GM04504 (cell line): Measurements from ENCODE around the gene FAIM2.

ENCODE experiments used
- DNase-seq: peaks from one replicate; pipeline ENCODE4 v3.0.0-alpha.2; 2012; ENCODE audit warnings: low read depth

Gene FAIM2

GRCh38 chr12:49939307-49939706, 35.6 kb upstream of the FAIM2 start:
- no peak for DNase-seq

- no peak for DNase-seq
Observed at GRCh38 chr12:49937639-49938300, 34.1 kb upstream of the FAIM2 start.

- DNase-seq, result no peak
Observed at GRCh38 chr12:49936925-49937324, 33.2 kb upstream of the FAIM2 start.

- DNase-seq, result no peak
Observed at GRCh38 chr12:49934505-49934904, 30.8 kb upstream of the FAIM2 start.

- DNase-seq, result no peak
Observed at GRCh38 chr12:49933796-49934195, 30.1 kb upstream of the FAIM2 start.

GRCh38 chr12:49932533-49933130, 28.9 kb upstream of the FAIM2 start:
- DNase-seq, result no peak

- DNase-seq, result no peak
Observed at GRCh38 chr12:49932023-49932422, 28.3 kb upstream of the FAIM2 start.

- peak; percentile 21 for DNase-seq
Observed at GRCh38 chr12:49930515-49931288, 27.0 kb upstream of the FAIM2 start.

GRCh38 chr12:49929581-49929980, 25.9 kb upstream of the FAIM2 start:
- DNase-seq, result no peak

GRCh38 chr12:49928471-49928870, 24.8 kb upstream of the FAIM2 start:
- no peak for DNase-seq

- no peak for DNase-seq
Observed at GRCh38 chr12:49925433-49926204, 21.9 kb upstream of the FAIM2 start.

GRCh38 chr12:49924628-49925246, 21.0 kb upstream of the FAIM2 start:
- no peak for DNase-seq

GRCh38 chr12:49923880-49924556, 20.3 kb upstream of the FAIM2 start:
- no peak for DNase-seq

- DNase-seq, result no peak
Observed at GRCh38 chr12:49923035-49923644, 19.4 kb upstream of the FAIM2 start.

- no peak for DNase-seq
Observed at GRCh38 chr12:49922349-49923034, 18.8 kb upstream of the FAIM2 start.

GRCh38 chr12:49921936-49922335, 18.2 kb upstream of the FAIM2 start:
- no peak for DNase-seq

GRCh38 chr12:49921299-49921698, 17.6 kb upstream of the FAIM2 start:
- DNase-seq, result no peak

GRCh38 chr12:49920915-49921286, 17.2 kb upstream of the FAIM2 start:
- DNase-seq, result no peak

- DNase-seq, result no peak
Observed at GRCh38 chr12:49920241-49920914, 16.7 kb upstream of the FAIM2 start.

- no peak for DNase-seq
Observed at GRCh38 chr12:49917788-49918173, 14.1 kb upstream of the FAIM2 start.
